ENCODE data around the gene EXT2.

EXT2 gene

GRCh38 chr11:44266056-44266780 lies 170.7 kb downstream of the EXT2 start:
- no peak for DNase-seq (ENCODE audit: low read depth in 2 of 2)

GRCh38 chr11:44267006-44267749 lies 171.7 kb downstream of the EXT2 start:
- DNase-seq (ENCODE audit: low read depth in 2 of 2) = no peak

- DNase-seq (ENCODE audit: low read depth in 2 of 2) = no peak
Measured at GRCh38 chr11:44267750-44268613, 172.5 kb downstream of the EXT2 start.

- no peak for DNase-seq (ENCODE audit: low read depth in 2 of 2)
Measured at GRCh38 chr11:44268614-44269080, 173.2 kb downstream of the EXT2 start.

- DNase-seq (ENCODE audit: low read depth in 2 of 2) = no peak
Measured at GRCh38 chr11:44269369-44270351, 174.2 kb downstream of the EXT2 start.

- no peak for DNase-seq (ENCODE audit: low read depth in 2 of 2)
Measured at GRCh38 chr11:44270403-44271273, 175.2 kb downstream of the EXT2 start.

- no peak for DNase-seq (ENCODE audit: low read depth in 2 of 2)
Measured at GRCh38 chr11:44271286-44271685, 175.8 kb downstream of the EXT2 start.

GRCh38 chr11:44274404-44274803 lies 178.9 kb downstream of the EXT2 start:
- DNase-seq (ENCODE audit: low read depth in 2 of 2) = no peak

- no peak for DNase-seq (ENCODE audit: low read depth in 2 of 2)
Measured at GRCh38 chr11:44275241-44275640, 179.8 kb downstream of the EXT2 start.

GRCh38 chr11:44275961-44276550 lies 180.6 kb downstream of the EXT2 start:
- no peak for DNase-seq (ENCODE audit: low read depth in 2 of 2)

- DNase-seq (ENCODE audit: low read depth in 2 of 2) = no peak
Measured at GRCh38 chr11:44277196-44278090, 182.0 kb downstream of the EXT2 start.

- no peak for DNase-seq (ENCODE audit: low read depth in 2 of 2)
Measured at GRCh38 chr11:44279483-44279882, 184.0 kb downstream of the EXT2 start.

GRCh38 chr11:44280257-44280656 lies 184.8 kb downstream of the EXT2 start:
- DNase-seq (ENCODE audit: low read depth in 2 of 2) = no peak

- DNase-seq (ENCODE audit: low read depth in 2 of 2) = no peak
Measured at GRCh38 chr11:44281151-44281550, 185.7 kb downstream of the EXT2 start.

- no peak for DNase-seq (ENCODE audit: low read depth in 2 of 2)
Measured at GRCh38 chr11:44282620-44283019, 187.1 kb downstream of the EXT2 start.

- no peak for DNase-seq (ENCODE audit: low read depth in 2 of 2)
Measured at GRCh38 chr11:44285756-44286155, 190.3 kb downstream of the EXT2 start.

- no peak for DNase-seq (ENCODE audit: low read depth in 2 of 2)
Measured at GRCh38 chr11:44286268-44286880, 190.9 kb downstream of the EXT2 start.

GRCh38 chr11:44286911-44287310 lies 191.4 kb downstream of the EXT2 start:
- no peak for DNase-seq (ENCODE audit: low read depth in 2 of 2)
